Measurements from ENCODE around the gene TMEM185B.

DNA sequence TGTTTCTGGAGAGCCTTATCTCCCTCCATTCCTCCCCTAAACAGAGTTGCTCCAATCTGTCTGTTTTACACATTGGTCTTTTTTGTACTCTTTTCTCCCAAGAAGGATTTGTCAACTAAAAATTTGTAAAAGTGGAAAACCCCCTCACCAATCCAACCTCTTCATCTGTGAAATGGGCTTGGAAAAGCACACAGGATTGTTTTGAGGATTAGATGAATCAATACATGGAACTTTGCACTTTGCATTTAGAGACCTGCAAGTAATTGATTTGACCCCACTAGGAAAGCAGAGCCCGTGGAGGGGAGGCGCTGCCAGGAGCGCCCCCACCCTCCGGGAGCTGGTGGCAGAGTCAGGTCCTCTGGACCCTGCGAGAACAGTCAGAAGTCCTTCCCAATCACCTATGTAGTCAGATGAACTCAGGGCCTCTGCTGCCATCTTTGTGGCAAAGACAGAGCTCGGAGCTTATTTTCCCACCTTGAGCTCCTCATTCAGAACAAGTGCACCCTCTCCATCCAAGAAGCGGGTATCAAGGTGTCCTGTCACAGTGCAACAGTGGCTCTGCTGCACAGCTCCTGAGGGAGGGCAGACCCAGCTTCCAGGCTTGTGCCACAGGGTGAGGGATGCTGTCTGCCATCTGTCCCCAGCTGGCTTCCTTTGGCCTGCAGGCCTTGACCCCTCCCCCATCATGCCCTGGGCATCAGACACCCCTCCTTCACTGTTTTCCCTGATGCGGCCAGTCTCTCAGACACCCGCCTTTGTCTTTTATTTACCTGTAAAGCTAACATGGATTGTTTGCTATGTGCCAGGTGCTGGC, 1.7 kb upstream of the TMEM185B start:
- TF ChIP-seq GATA2 (IDR thresholded peaks at IDR 0.05; ENCODE audit: low read depth, low read length) (no peak), GATA3 (IDR thresholded peaks at IDR 0.05; ENCODE audit: low read depth, low read length) (no peak)

All from SH-SY5Y (cell line).